ENCODE results near the gene PSMC5.
A peak's percentile ranks its signal among the peaks of the same experiment; 100 is the strongest.
"Not testable (repeated sequence)": the region's sequence is repeated elsewhere in the genome, so short reads cannot be mapped to it uniquely, and the experiment has no call there.

Gene PSMC5

GRCh38 chr17:63827002-63827800 is at the start of gene PSMC5, which contains the start of gene FTSJ3:
Gene PSMC5 (plus strand): TSS chr17:63827431. CDS start chr17:63827491, 60 bp downstream.
Gene FTSJ3 (minus strand): TSS chr17:63827663. CDS start chr17:63826902, 761 bp downstream.
- peak; percentile 95 for DNase-seq (ENCODE audit: low spot score)

- DNase-seq (ENCODE audit: low spot score) = no peak
These were observed 46.7 kb upstream of the PSMC5 start for GRCh38 chr17:63780507-63780906.

GRCh38 chr17:63780928-63781327 is 46.3 kb upstream of the PSMC5 start:
- no peak for DNase-seq (ENCODE audit: low spot score)

DNA sequence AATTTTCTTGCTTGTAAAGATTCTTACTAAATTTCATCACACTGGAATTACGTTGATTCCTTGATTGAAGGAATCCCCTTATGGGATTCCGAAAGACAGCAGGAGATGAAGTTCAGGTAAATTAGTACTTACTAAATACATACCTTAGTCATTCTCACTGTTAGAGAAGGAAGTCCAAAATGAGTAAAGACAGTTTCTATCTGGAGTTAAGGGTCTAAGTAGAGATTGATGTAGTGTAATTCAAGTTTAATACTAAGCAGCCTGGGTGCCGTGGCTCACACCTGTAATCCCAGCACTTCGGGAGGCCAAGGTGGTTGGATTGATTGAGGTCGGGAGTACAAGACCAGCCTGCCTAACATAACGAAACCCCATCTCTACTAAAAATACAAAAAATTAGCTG is 43.7 kb upstream of the PSMC5 start:
- DNase-seq (ENCODE audit: low spot score) = no peak

- peak; percentile 93 for DNase-seq (ENCODE audit: low spot score)
These were observed 41.7 kb upstream of the PSMC5 start for GRCh38 chr17:63785556-63785955.

DNA sequence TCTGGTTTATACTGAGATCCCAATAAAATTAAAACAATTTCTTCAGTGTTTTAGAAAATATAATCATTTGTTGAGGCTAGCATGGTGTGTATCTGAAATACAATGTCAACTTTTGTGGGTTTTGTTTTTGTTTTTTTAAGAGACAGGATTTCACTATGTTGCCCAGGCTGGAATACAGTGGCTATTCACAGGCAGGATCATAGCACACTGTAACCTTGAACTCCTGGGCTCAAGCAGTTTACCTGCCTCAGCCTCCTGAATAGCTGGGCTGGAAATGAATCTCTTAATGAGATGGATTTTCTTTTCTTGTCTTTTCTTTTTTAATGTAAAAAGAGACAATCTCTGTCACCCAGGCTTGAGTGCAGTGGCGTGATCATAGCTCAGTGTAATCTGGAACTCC is 41.1 kb upstream of the PSMC5 start:
- no peak for DNase-seq (ENCODE audit: low spot score)

GRCh38 chr17:63786971-63787711 is 40.1 kb upstream of the PSMC5 start:
- DNase-seq (ENCODE audit: low spot score) = no peak

DNA sequence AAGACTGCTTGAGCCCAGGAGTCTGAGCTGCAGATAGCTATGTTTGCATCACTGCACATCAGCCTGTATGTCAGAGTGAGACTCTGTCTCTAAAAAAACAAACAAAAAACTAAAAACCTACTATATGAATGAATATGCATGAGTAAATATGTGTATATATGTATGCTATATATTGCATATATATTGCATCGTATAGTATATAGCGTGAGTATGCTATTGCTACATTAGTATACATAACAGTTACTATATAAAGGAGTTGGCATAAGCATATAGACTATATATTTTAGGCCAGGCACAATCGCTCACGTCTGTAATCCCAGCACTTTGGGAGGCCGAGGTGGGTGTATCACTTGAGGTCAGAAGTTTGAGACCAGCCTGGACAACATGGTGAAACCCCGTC is 37.2 kb upstream of the PSMC5 start:
- no peak for DNase-seq (ENCODE audit: low spot score)

DNA sequence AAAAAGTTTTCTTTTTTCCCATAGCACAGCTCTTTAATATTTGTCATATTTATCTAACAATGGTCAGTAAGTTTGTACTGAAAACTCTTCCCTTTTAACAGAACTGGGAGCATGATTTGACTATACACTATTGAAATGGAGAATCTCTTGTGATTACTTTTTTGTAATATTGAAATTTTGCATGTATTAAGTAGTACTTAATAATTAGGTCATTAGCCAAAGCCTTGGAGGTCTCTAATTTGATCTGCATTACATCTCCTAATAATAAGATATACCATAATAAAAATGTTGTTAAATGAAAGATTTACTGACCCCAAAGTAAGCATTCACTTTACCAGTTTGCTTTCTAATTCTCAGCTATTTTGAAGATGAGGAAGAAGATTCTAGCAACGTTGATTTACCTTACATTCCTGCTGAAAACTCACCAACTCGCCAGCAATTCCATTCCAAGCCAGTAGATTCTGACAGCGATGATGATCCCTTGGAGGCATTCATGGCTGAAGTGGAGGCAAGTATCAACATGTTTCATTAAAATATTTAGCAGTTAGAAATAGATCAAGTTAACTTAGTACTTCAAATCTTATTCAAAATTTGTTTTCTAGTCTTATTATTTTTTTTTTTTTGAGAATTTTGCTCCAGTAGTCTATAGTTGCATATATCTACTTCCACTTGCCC is 35.0 kb upstream of the PSMC5 start:
- no peak for DNase-seq (ENCODE audit: low spot score)

DNA sequence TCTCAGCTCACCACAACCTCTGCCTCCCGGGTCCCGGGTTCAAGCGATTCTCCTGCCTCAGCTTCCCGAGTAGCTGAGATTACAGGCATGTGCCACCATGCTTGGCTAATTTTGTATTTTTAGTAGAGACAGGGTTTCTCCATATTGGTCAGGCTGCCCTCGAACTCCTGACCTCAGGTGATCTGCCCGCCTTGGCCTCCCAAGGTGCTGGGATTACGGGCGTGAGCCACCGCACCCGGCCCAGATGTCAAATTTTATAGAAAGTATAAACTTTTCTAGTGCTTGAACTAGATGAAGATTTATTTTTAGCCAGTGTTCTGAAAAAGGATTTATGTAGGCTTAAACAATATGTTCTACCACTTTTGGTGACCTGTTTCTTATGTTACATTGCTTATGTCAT is 30.9 kb upstream of the PSMC5 start:
- not testable (repeated sequence) for DNase-seq (ENCODE audit: low spot score)

- no peak for DNase-seq (ENCODE audit: low spot score)
These were observed 28.6 kb upstream of the PSMC5 start for GRCh38 chr17:63798572-63799106.

DNA sequence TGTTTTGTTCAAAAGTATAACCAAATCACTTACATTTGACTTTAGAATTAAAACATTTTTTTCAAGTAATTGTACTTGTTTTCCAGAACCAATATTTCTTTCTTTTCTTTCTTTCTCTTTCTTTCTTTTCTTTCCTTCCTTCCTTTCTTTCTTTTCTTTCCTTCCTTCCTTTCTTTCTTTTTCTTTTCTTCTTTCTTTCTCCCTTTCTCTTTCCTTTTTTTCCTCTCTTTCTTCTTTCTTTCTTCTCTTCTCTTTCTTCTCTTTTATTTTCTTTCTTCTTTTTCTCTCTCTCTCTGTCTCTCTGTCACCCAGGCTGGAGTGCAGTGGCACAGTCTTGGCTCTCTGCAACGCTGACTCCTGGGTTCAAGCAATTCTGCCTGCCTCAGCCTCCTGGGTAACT is 26.4 kb upstream of the PSMC5 start:
- DNase-seq (ENCODE audit: low spot score) = no peak

DNA sequence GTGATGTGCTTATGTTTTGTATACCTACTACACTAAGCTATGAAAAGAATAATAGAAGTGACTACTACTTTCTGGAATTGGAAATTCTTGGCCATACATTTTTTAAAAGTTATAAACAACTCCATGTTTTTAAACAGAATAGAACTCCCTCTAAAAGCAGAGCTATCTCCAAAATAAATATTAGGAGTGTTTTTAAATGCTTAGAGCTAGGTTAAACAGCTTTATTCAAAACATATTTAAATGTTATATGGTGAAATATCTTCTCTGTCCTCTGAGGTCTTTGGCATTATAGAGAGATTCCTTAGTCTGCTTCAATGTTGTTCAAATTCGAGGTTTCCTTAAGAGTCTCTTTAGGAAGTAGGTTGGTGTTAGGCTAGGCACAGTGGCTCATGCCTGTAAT is 22.9 kb upstream of the PSMC5 start:
- DNase-seq (ENCODE audit: low spot score) = no peak

DNA sequence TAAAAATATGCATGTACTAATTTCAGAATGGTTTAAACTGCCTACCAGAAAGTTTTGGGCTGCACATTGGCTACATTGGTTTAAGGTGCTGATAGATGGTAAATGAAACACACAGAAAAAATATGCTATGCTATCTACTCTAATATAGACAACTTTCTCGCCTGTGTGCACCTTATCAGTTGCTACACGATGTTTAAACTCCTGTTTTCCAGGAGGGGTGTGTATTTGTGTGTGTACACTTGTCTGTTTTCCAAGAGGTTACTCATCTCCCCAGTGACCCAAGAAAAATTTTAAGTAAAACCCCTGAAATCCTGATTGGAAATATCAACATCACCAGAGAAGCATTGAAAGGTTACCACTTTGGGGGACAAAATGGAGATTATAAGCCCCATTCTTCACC is 21.6 kb upstream of the PSMC5 start:
- no peak for DNase-seq (ENCODE audit: low spot score)

- no peak for DNase-seq (ENCODE audit: low spot score)
These were observed 17.3 kb upstream of the PSMC5 start for GRCh38 chr17:63809970-63810369.

DNA sequence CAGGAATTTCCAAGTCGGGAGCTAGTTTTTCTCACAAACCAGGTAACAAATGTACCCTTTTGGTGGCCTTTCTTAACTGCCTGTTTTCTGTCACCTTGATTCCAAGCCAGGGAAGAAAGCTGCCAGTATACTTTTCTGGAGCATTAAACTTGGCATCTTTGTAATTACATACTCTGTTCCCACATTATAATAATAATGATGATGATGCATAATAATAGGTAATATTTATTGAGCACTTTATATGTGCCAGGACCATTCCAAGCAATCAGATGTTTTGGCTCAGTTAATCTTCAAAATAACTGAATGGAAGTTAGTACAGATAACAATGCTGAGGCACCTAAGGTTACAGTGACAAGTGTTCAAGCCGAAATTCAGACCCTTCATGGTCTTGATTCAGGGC is 11.1 kb upstream of the PSMC5 start:
- no peak for DNase-seq (ENCODE audit: low spot score)

- no peak for DNase-seq (ENCODE audit: low spot score)
These were observed 10.6 kb upstream of the PSMC5 start for GRCh38 chr17:63816669-63817068.

DNA sequence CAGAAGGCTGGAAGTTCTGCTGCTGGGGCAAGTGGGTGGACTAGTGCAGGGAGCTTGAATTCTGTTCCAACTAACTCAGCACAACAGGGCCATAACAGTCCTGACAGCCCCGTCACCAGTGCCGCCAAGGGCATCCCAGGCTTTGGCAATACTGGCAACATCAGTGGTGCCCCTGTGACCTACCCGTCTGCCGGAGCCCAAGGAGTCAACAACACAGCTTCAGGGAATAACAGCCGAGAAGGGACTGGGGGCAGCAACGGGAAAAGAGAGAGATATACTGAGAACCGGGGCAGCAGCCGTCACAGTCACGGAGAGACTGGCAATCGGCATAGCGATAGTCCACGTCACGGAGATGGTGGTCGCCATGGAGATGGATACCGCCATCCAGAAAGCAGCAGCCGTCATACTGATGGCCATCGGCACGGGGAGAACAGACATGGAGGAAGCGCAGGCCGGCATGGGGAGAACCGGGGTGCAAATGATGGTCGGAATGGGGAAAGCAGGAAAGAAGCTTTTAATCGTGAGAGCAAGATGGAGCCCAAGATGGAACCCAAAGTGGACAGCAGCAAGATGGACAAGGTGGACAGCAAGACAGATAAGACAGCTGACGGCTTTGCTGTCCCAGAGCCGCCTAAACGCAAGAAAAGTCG is 9.4 kb upstream of the PSMC5 start:
- DNase-seq (ENCODE audit: low spot score) = no peak

DNA sequence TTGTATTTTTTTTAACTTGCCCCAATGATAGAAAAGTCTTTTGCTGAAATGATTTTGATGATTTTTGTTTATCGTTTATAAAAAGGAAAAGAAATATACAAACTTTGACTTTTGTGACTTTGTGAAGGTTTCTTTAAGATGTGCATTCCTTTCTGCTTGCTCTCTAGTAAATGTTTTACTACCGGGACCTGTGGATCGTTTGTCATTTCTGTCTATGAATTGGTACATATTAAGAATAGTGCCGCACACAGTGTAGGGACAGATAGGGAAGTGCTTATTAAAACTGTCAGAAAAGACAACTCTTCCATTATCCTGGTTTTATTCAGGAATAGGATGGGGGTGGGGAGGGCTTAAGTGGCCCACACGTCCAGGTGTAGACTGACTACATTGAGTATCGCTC is 8.1 kb upstream of the PSMC5 start:
- DNase-seq (ENCODE audit: low spot score) = no peak

DNA sequence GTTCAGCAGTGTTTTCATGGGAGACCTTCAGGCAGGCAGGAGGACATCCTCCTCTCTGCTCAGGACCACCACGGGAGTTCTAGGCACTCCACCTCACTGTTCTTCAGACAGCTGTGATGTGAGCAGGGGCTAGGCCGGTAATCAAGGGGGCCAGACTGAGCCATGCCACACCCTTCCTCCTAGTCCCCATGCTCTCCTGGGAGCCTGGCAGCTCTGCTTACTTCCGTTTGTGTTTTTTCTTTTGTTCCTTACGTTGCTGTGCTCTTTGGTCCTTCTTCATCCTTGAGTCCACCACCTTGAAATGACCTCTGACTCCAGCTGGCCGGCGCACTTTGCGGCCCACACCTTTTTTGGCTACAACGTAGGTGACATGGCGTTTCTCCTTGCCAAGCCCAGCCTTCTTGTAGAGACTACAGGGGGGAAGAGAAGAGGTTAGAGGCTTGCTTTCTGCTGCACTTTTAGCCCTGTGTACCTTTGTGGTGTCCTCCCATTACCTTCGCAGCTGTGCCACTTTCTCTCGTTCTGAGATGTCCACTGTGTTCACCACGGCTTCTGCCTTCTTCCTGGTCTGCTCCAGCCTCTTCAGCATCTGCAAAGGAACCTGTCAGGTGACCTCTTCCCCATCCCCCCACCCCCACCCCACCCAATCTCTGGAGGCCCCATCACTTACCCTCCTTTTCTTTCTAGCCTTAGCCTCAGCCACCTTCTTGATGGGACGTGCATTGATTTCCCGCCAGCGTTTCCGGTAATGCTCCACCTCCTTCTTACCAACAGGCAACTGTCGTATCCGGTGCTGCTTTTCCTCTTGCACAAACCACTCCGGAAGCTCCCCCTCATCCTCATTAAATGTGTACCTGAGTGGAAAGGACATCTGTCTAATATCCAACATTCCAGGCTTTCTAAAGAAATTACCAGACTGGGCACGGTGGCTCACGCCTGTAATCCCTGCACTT is 7.4 kb upstream of the PSMC5 start:
- DNase-seq (ENCODE audit: low spot score) = no peak

Measured in COLO829 (cell line).